CD14-positive monocyte (primary cell): ENCODE data around the gene FOXF2. TPM values are rescaled to one million over a fixed set of nuclear protein-coding genes. Genes with fewer than 3 reads are reported as not detected.

ENCODE experiments used
- DNase-seq, 3 donors: peaks; one replicate each; pipeline ENCODE4 v3.0.0-alpha.2; 2011 to 2022
- H2AFZ ChIP-seq: 2 replicates; pipeline ENCODE4 v1.6.0; 2012; ENCODE audit warnings: mild to moderate bottlenecking, low read depth, low read length, inconsistent platforms; ENCODE audit not compliant: insufficient read depth, poor library complexity, severe bottlenecking
- H3K27ac ChIP-seq, 2 donors: 1 replicate in 1 of 2; 2 replicates in 1 of 2; pipeline ENCODE4 v1.5.1; 2012 to 2013; ENCODE audit warnings: low read length in 2 of 2, control low read depth in 1 of 2, inconsistent platforms in 1 of 2, low read depth in 1 of 2, mild to moderate bottlenecking in 1 of 2
- H3K27me3 ChIP-seq, 2 donors: one replicate each; pipeline versions ENCODE4 v1.6.0 to v1.6.1; 2011 to 2013; ENCODE audit warnings: low read length in 2 of 2; ENCODE audit not compliant: control insufficient read depth in 2 of 2, insufficient read depth in 2 of 2
- H3K36me3 ChIP-seq, 2 donors: replicated peaks in 1 of 2; 1 replicate in 1 of 2; 2 replicates in 1 of 2; pipeline versions ENCODE4 v1.5.1 to v1.6.1; 2012 to 2013; ENCODE audit warnings: low read length in 2 of 2, control low read depth in 1 of 2, inconsistent platforms in 1 of 2, mild to moderate bottlenecking in 1 of 2; ENCODE audit not compliant: insufficient read depth in 2 of 2, control insufficient read depth in 1 of 2
- H3K4me1 ChIP-seq, 2 donors: 1 replicate in 1 of 2; 2 replicates in 1 of 2; pipeline versions ENCODE4 v1.5.1 to v1.6.1; 2012 to 2013; ENCODE audit warnings: low read length in 2 of 2, control low read depth in 1 of 2, inconsistent platforms in 1 of 2, mild to moderate bottlenecking in 1 of 2, moderate library complexity in 1 of 2; ENCODE audit not compliant: insufficient read depth in 2 of 2, control insufficient read depth in 1 of 2
- H3K4me2 ChIP-seq: replicated peaks from 2 replicates; pipeline ENCODE3; 2012; ENCODE audit warnings: low read length, moderate library complexity, mild to moderate bottlenecking; ENCODE audit not compliant: poor library complexity, severe bottlenecking; ENCODE audit errors: extremely low read depth
- H3K4me3 ChIP-seq, 3 experiments: fragments of 200-600 bp in 1 of 3; sonication (generic) in 1 of 3; replicated peaks in 1 of 3; 1 replicate in 2 of 3; 2 replicates in 1 of 3; pipeline ENCODE4 v1.5.1; 2011 to 2013; ENCODE audit warnings: low read length in 3 of 3, mild to moderate bottlenecking in 3 of 3, control low read depth in 2 of 3, low read depth in 2 of 3, inconsistent platforms in 1 of 3, moderate library complexity in 1 of 3
- H3K79me2 ChIP-seq: 2 replicates; pipeline ENCODE4 v1.6.0; 2012; ENCODE audit warnings: mild to moderate bottlenecking, control low read depth, inconsistent platforms, low read length, moderate library complexity; ENCODE audit not compliant: insufficient read depth
- H3K9ac ChIP-seq: 2 replicates; pipeline ENCODE4 v1.6.0; 2017; ENCODE audit warnings: low read length, mild to moderate bottlenecking; ENCODE audit not compliant: insufficient read depth, poor library complexity, severe bottlenecking
- H3K9me3 ChIP-seq, 2 donors: replicated peaks in 1 of 2; 1 replicate in 1 of 2; 2 replicates in 1 of 2; pipeline versions ENCODE4 v1.5.1 to v1.6.1; 2012 to 2013; ENCODE audit warnings: low read length in 2 of 2, control low read depth in 1 of 2; ENCODE audit not compliant: control insufficient read depth in 1 of 2, insufficient read depth in 1 of 2
- H4K20me1 ChIP-seq: 2 replicates; pipeline ENCODE4 v1.6.0; 2012; ENCODE audit warnings: mild to moderate bottlenecking, low read length, control low read depth, moderate library complexity; ENCODE audit not compliant: insufficient read depth
- H3K27ac Mint-ChIP-seq, 7 donors: one replicate each; pipeline ENCODE4 v1.8.0; 2020; ENCODE audit warnings: mild to moderate bottlenecking in 7 of 7, mixed read lengths in 7 of 7, moderate library complexity in 6 of 7, inconsistent platforms in 2 of 7
- H3K27me3 Mint-ChIP-seq, 3 donors: one replicate each; pipeline ENCODE4 v1.8.0; 2021 to 2022; ENCODE audit warnings: low read depth in 3 of 3, mild to moderate bottlenecking in 3 of 3, mixed read lengths in 3 of 3, moderate library complexity in 3 of 3, inconsistent platforms in 1 of 3
- H3K36me3 Mint-ChIP-seq, 2 donors: one replicate each; pipeline ENCODE4 v1.8.0; 2020; ENCODE audit warnings: mixed read lengths in 2 of 2, inconsistent platforms in 1 of 2, mild to moderate bottlenecking in 1 of 2
- H3K4me1 Mint-ChIP-seq: one replicate; pipeline ENCODE4 v1.8.0; 2020; ENCODE audit warnings: mild to moderate bottlenecking, mixed read lengths
- H3K4me3 Mint-ChIP-seq, 2 donors: one replicate each; pipeline ENCODE4 v1.8.0; 2020; ENCODE audit warnings: mild to moderate bottlenecking in 2 of 2, mixed read lengths in 2 of 2, moderate library complexity in 1 of 2
- H3K9me3 Mint-ChIP-seq, 7 donors: one replicate each; pipeline ENCODE4 v1.8.0; 2020 to 2022; ENCODE audit warnings: mixed read lengths in 7 of 7, mild to moderate bottlenecking in 6 of 7, moderate library complexity in 6 of 7, inconsistent platforms in 2 of 7
- CTCF ChIP-seq: fragments of 200-600 bp; IDR thresholded peaks from one replicate; pipeline ENCODE4 v1.8.0; 2022; ENCODE audit warnings: antibody characterized with exemption, mild to moderate bottlenecking
- whole genome bisulfite sequencing: methylation state at CpG from one replicate; pipeline ENCODE4 v1.1.5; 2013; ENCODE audit warnings: missing lambda C conversion rate; ENCODE audit not compliant: insufficient coverage; 5-methylcytosine and 5-hydroxymethylcytosine counted together
- intact Hi-C, 2 donors: fragments of 100-400 bp; cut with micrococcal nuclease; formaldehyde crosslinking; loops; one replicate each; pipeline versions ENCODE4 v1.15.0 to v1.15.1; 2023
- polyA plus RNA-seq, 3 donors: library from polyadenylated mRNA; depleted of rRNA in 1 of 3; unstranded in 2 of 3; stranded (reverse) in 1 of 3; fragments of 300-500 nt in 2 of 3; fragments of >200 nt in 1 of 3; fragmentation: Illumina TruSeq in 2 of 3; gene quantifications; 1 replicate in 2 of 3; 2 replicates in 1 of 3; pipeline ENCODE4 v1.2.3, GENCODE V29; 2012 to 2021

FOXF2 gene
- polyA plus RNA-seq, 3 donors, result 0.03 TPM; not detected in 2

GRCh38 chr6:1365686-1366085 lies 23.7 kb upstream of the FOXF2 start:
- DNase-seq, result no peak
- Mint-ChIP-seq H3K9me3 (peaks cover 0 to 6% (median 4%) of the 10 kb centered on the region in 7 donors), H3K4me3 (peak overlapping the region in 1 of 2 donors; percentile 37), H3K27me3 (peaks cover 27 to 38% (median 32%) of the 10 kb centered on the region in 3 donors), H3K4me1 (no peaks in the 10 kb centered on the region), H3K36me3 (no peaks in the 10 kb centered on the region), H3K27ac (no peak overlapping the region)
- Histone ChIP-seq H3K27ac (no peak overlapping the region), H2AFZ (no peak overlapping the region), H3K4me3 (no peak overlapping the region), H3K4me1 (no peaks in the 10 kb centered on the region), H3K79me2 (no peaks in the 10 kb centered on the region), H3K27me3 (peaks cover 17 to 28% of the 10 kb centered on the region in 2 donors), H3K36me3 (no peaks in the 10 kb centered on the region), H3K9ac (no peak overlapping the region), H3K9me3 (no peaks in the 10 kb centered on the region), H4K20me1 (no peaks in the 10 kb centered on the region), H3K4me2 (no peak overlapping the region)
- WGBS, result 67% methylated on average over 1 of the region's 6 CpGs
- TF ChIP-seq CTCF, result no peak
- intact Hi-C loops, result no loop called here

GRCh38 chr6:1367771-1368170 lies 21.6 kb upstream of the FOXF2 start:
- no peaks in the 10 kb centered on the region for H3K36me3 Mint-ChIP-seq
- no peak for TF ChIP-seq CTCF
- peaks cover 26 to 44% of the 10 kb centered on the region in 2 donors for H3K27me3 ChIP-seq
- H3K79me2 ChIP-seq, result no peaks in the 10 kb centered on the region
- no peak overlapping the region for H3K4me2 ChIP-seq
- DNase-seq, result no peak
- H3K4me1 Mint-ChIP-seq, result no peaks in the 10 kb centered on the region
- H3K4me1 ChIP-seq, result no peaks in the 10 kb centered on the region
- peaks cover under 1 to 22% (median 9%) of the 10 kb centered on the region in 7 donors for H3K9me3 Mint-ChIP-seq
- no peak overlapping the region for H3K27ac Mint-ChIP-seq
- H3K36me3 ChIP-seq, result no peaks in the 10 kb centered on the region
- H3K27me3 Mint-ChIP-seq, result peaks cover 32 to 44% (median 37%) of the 10 kb centered on the region in 3 donors
- no peak overlapping the region for H3K4me3 Mint-ChIP-seq
- no peak overlapping the region for H3K27ac ChIP-seq
- H3K9ac ChIP-seq, result no peak overlapping the region
- 92% methylated on average over 7 of the region's 9 CpGs for WGBS
- H4K20me1 ChIP-seq, result no peaks in the 10 kb centered on the region
- intact Hi-C loops, result no loop called here
- no peak overlapping the region for H3K4me3 ChIP-seq
- no peak overlapping the region for H2AFZ ChIP-seq
- peaks cover 0 to 5% of the 10 kb centered on the region in 2 donors for H3K9me3 ChIP-seq
